CD4-positive, CD25-positive, alpha-beta regulatory T cell (primary cell): Measurements from ENCODE around the gene CD99. TPM values are rescaled to one million over a fixed set of nuclear protein-coding genes. Genes with fewer than 3 reads are reported as not detected.
"Not testable (repeated sequence)": the region's sequence is repeated elsewhere in the genome, so short reads cannot be mapped to it uniquely, and the experiment has no call there.

Experiments used
- ATAC-seq, 2 donors: fragments of 150-1000 bp; cut with Tn5 transposase; one replicate each; pipeline ENCODE4 v1.10.0; 2021; ENCODE audit warnings: low read depth in 2 of 2, moderate number of reproducible peaks in 2 of 2, moderate library complexity in 1 of 2
- DNase-seq, 3 donors: peaks; one replicate each; pipeline versions ENCODE4 v3.0.0 to v3.0.0-alpha.2; 2012 to 2022; ENCODE audit warnings: mixed read lengths in 1 of 3
- H3K27ac ChIP-seq: one replicate; pipeline ENCODE4 v1.7.0; 2013; ENCODE audit warnings: mild to moderate bottlenecking, low read length; ENCODE audit not compliant: insufficient read depth, poor library complexity, severe bottlenecking
- H3K27me3 ChIP-seq: one replicate; pipeline ENCODE4 v1.7.0; 2013; ENCODE audit warnings: low read length; ENCODE audit not compliant: control insufficient read depth, insufficient read depth
- H3K36me3 ChIP-seq: one replicate; pipeline ENCODE4 v1.7.0; 2013; ENCODE audit warnings: mild to moderate bottlenecking, low read length, moderate library complexity; ENCODE audit not compliant: control insufficient read depth, insufficient read depth
- H3K4me1 ChIP-seq: 2 replicates; pipeline ENCODE4 v1.7.0; 2013; ENCODE audit warnings: mild to moderate bottlenecking, low read length; ENCODE audit not compliant: insufficient read depth, control insufficient read depth, poor library complexity, severe bottlenecking
- H3K4me3 ChIP-seq: one replicate; pipeline ENCODE4 v1.7.0; 2013; ENCODE audit warnings: low read depth, mild to moderate bottlenecking, low read length, moderate library complexity
- H3K9me3 ChIP-seq, 2 experiments: 1 replicate in 1 of 2; 2 replicates in 1 of 2; pipeline ENCODE4 v1.7.0; 2013; ENCODE audit warnings: low read length in 2 of 2, mild to moderate bottlenecking in 1 of 2, moderate library complexity in 1 of 2; ENCODE audit not compliant: control insufficient read depth in 2 of 2
- H3K27ac Mint-ChIP-seq, 3 donors: one replicate each; pipeline ENCODE4 v1.8.0; 2020 to 2022; ENCODE audit warnings: mild to moderate bottlenecking in 3 of 3, mixed read lengths in 3 of 3, moderate library complexity in 2 of 3
- H3K27me3 Mint-ChIP-seq: one replicate; pipeline ENCODE4 v1.8.0; 2022; ENCODE audit warnings: mild to moderate bottlenecking, mixed read lengths
- H3K36me3 Mint-ChIP-seq: one replicate; pipeline ENCODE4 v1.8.0; 2020; ENCODE audit warnings: mixed read lengths
- H3K4me1 Mint-ChIP-seq, 4 donors: one replicate each; pipeline ENCODE4 v1.8.0; 2020 to 2022; ENCODE audit warnings: mixed read lengths in 4 of 4, mild to moderate bottlenecking in 1 of 4
- H3K4me3 Mint-ChIP-seq, 4 donors: one replicate each; pipeline ENCODE4 v1.8.0; 2020 to 2022; ENCODE audit warnings: mild to moderate bottlenecking in 4 of 4, mixed read lengths in 4 of 4, moderate library complexity in 3 of 4
- H3K9me3 Mint-ChIP-seq, 7 donors: one replicate each; pipeline ENCODE4 v1.8.0; 2020 to 2022; ENCODE audit warnings: mixed read lengths in 7 of 7, mild to moderate bottlenecking in 3 of 7, moderate library complexity in 2 of 7
- polyA plus RNA-seq, 4 donors: library from polyadenylated mRNA; unstranded; fragments of 300-500 nt; fragmentation: Illumina TruSeq; gene quantifications; one replicate each; pipeline ENCODE4 v1.2.3, GENCODE V29; 2021
- total RNA-seq: library from RNA; stranded (reverse); gene quantifications from one replicate; pipeline ENCODE4 v1.2.3, GENCODE V29; 2022

The CD99 gene
- total and polyA plus RNA-seq, 5 donors from 2014 or later, result 286 to 459 (median 320) TPM

DNA sequence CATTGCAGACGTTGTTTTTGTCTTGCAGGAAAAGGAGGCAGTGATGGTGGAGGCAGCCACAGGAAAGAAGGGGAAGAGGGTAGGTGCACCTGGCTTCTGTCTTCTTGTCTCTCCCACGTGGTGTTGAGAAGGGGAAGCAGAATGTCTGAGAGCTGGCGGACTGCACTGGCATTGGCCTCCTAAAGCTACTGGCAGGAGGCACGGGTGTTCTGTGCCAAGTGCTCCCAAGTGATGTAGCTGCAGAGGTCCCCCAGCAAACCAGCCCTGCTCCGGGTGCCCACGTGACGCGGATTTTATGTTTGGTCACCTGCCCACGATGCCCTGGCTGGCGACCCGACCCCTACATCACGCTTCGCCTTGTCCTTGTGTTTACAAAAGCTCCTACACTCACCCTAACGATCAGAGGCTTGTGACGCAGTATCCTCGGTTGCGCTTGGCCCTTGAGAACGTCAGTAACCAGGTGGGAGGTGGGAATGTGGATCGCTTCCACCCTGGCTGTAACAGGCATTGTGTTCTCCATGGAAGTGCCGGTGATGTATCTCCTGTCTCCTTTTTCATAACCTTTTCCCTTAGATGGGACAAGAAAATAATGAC lies 32.3 kb downstream of the CD99 start:
- Histone ChIP-seq H3K27ac (no peak overlapping the region), H3K4me1 (no peaks in the 10 kb centered on the region), H3K4me3 (no peak overlapping the region), H3K27me3 (no peaks in the 10 kb centered on the region), H3K9me3 (no peaks in the 10 kb centered on the region), H3K36me3 (peaks cover 84% of the 10 kb centered on the region)
- DNase-seq, result no peak
- Mint-ChIP-seq H3K4me1 (peaks cover 0 to 6% (median 0%) of the 10 kb centered on the region in 4 donors), H3K27me3 (no peaks in the 10 kb centered on the region), H3K36me3 (peaks cover 51% of the 10 kb centered on the region), H3K27ac (no peak overlapping the region), H3K4me3 (no peak overlapping the region), H3K9me3 (peaks cover 0 to 1% (median 0%) of the 10 kb centered on the region in 7 donors)
- no peak for ATAC-seq

DNA sequence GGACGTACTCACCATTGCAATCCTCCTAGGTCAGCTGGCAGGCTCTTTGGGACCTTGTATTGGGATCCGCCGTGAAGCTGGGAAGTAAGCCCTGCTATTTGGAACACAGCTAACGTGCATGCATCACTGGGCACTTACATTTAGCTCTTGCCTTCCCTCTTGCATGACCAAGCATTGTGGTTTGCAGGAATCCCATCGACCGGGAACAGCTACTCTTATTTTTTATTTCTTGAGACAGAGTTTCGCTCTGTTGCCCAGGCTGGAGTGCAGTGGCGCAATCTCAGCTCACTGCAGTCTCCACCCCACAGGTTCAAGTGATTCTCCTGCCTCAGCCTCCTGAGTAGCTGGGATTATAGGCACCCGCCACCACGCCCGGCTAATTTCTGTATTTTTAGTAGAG lies 36.2 kb downstream of the CD99 start:
- H3K4me1 ChIP-seq, H3K27ac ChIP-seq, H3K9me3 ChIP-seq, H3K27me3 Mint-ChIP-seq, H3K27ac Mint-ChIP-seq, ATAC-seq, H3K4me3 ChIP-seq, H3K4me3 Mint-ChIP-seq, DNase-seq, H3K27me3 ChIP-seq, H3K4me1 Mint-ChIP-seq, H3K9me3 Mint-ChIP-seq: not testable (repeated sequence)
- peaks cover 80% of the 10 kb centered on the region for H3K36me3 ChIP-seq
- H3K36me3 Mint-ChIP-seq, result peaks cover 41% of the 10 kb centered on the region

GRCh38 chrX:2732076-2732475 lies 41.0 kb downstream of the CD99 start:
- Histone ChIP-seq H3K9me3 (no peaks in the 10 kb centered on the region), H3K4me3 (no peak overlapping the region), H3K27me3 (no peaks in the 10 kb centered on the region), H3K4me1 (no peaks in the 10 kb centered on the region), H3K27ac (no peak overlapping the region), H3K36me3 (peaks cover 68% of the 10 kb centered on the region)
- Mint-ChIP-seq H3K27ac (no peak overlapping the region), H3K4me1 (peaks cover 0 to 5% (median under 1%) of the 10 kb centered on the region in 4 donors), H3K36me3 (peaks cover 48% of the 10 kb centered on the region), H3K9me3 (peaks cover 0 to 2% (median 0%) of the 10 kb centered on the region in 7 donors), H3K27me3 (no peaks in the 10 kb centered on the region), H3K4me3 (no peak overlapping the region)
- DNase-seq (no peak), ATAC-seq (no peak)

GRCh38 chrX:2732649-2733048 lies 41.6 kb downstream of the CD99 start:
- H3K4me3 Mint-ChIP-seq, result no peak overlapping the region
- Histone ChIP-seq H3K27me3 (no peaks in the 10 kb centered on the region), H3K27ac (no peak overlapping the region), H3K9me3 (no peaks in the 10 kb centered on the region), H3K4me3 (no peak overlapping the region), H3K4me1 (no peaks in the 10 kb centered on the region), H3K36me3 (peaks cover 64% of the 10 kb centered on the region)
- H3K27ac Mint-ChIP-seq, result peak overlapping the region in 1 of 3 donors; percentile 81
- no peak for ATAC-seq
- H3K36me3 Mint-ChIP-seq, result peaks cover 45% of the 10 kb centered on the region
- DNase-seq, result no peak
- H3K4me1 Mint-ChIP-seq, result peaks cover 0 to 5% (median under 1%) of the 10 kb centered on the region in 4 donors
- no peaks in the 10 kb centered on the region for H3K27me3 Mint-ChIP-seq
- H3K9me3 Mint-ChIP-seq, result peaks cover 0 to 2% (median 0%) of the 10 kb centered on the region in 7 donors

GRCh38 chrX:2733286-2733685 lies 42.2 kb downstream of the CD99 start:
- H3K27me3 ChIP-seq, result no peaks in the 10 kb centered on the region
- H3K27me3 Mint-ChIP-seq, result no peaks in the 10 kb centered on the region
- H3K4me3 Mint-ChIP-seq, result no peak overlapping the region
- no peaks in the 10 kb centered on the region for H3K9me3 ChIP-seq
- DNase-seq (no peak), ATAC-seq (no peak)
- H3K36me3 ChIP-seq, result peaks cover 64% of the 10 kb centered on the region
- H3K4me1 ChIP-seq, result no peaks in the 10 kb centered on the region
- H3K27ac Mint-ChIP-seq, result no peak overlapping the region
- H3K4me3 ChIP-seq, result no peak overlapping the region
- peaks cover 0 to 2% (median 0%) of the 10 kb centered on the region in 7 donors for H3K9me3 Mint-ChIP-seq
- H3K27ac ChIP-seq, result no peak overlapping the region
- H3K36me3 Mint-ChIP-seq, result peaks cover 44% of the 10 kb centered on the region
- peaks cover 0 to 5% (median under 1%) of the 10 kb centered on the region in 4 donors for H3K4me1 Mint-ChIP-seq

- H3K4me1 ChIP-seq, result no peaks in the 10 kb centered on the region
- H3K27ac ChIP-seq, result no peak overlapping the region
- no peaks in the 10 kb centered on the region for H3K9me3 ChIP-seq
- Mint-ChIP-seq H3K9me3 (peaks cover 0 to 2% (median 0%) of the 10 kb centered on the region in 7 donors), H3K36me3 (peaks cover 35% of the 10 kb centered on the region), H3K27me3 (no peaks in the 10 kb centered on the region), H3K27ac (peak overlapping the region in 1 of 3 donors; percentile 38), H3K4me1 (peaks cover 0 to 5% (median under 1%) of the 10 kb centered on the region in 4 donors), H3K4me3 (no peak overlapping the region)
- DNase-seq (no peak), ATAC-seq (no peak)
- H3K4me3 ChIP-seq, result no peak overlapping the region
- H3K36me3 ChIP-seq, result peaks cover 63% of the 10 kb centered on the region
- no peaks in the 10 kb centered on the region for H3K27me3 ChIP-seq
Observed at GRCh38 chrX:2735270-2735669, 44.2 kb downstream of the CD99 start.

DNA sequence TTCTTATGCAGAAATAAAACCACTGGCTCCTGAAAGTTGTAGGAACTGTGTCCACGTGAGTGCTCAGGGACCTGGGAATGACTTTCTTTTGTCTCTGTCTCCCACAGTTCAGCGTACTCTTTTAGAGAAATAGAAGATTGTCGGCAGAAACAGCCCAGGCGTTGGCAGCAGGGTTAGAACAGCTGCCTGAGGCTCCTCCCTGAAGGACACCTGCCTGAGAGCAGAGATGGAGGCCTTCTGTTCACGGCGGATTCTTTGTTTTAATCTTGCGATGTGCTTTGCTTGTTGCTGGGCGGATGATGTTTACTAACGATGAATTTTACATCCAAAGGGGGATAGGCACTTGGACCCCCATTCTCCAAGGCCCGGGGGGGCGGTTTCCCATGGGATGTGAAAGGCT lies 49.6 kb downstream of the CD99 start:
- no peak for DNase-seq

DNA sequence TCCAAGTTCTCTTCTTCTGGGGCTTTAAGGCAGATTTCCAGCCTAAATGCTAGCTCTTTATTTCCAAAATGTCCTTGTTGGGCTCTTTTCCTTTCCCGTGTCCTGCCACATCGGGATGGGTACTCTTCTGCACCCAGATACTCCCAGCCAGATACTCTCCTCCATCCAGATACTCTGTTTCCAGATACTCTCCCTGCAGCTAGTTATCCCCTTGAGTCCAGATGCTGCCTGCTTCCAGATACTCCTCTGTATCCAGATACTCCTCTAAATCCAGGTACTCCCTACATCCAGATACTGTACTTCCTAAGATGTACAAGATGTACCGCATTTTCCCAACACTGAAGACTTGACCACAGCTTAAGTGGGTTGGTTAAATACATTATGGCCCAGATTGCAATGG lies 50.3 kb downstream of the CD99 start:
- H3K27ac ChIP-seq, result no peak overlapping the region
- no peaks in the 10 kb centered on the region for H3K4me1 ChIP-seq
- H3K27ac Mint-ChIP-seq, result peak overlapping the region in 1 of 3 donors; percentile 69
- H3K36me3 Mint-ChIP-seq, result peaks cover 35% of the 10 kb centered on the region
- no peak overlapping the region for H3K4me3 Mint-ChIP-seq
- DNase-seq (no peak), ATAC-seq (no peak)
- peaks cover 0 to 3% (median 0%) of the 10 kb centered on the region in 7 donors for H3K9me3 Mint-ChIP-seq
- H3K27me3 ChIP-seq, result no peaks in the 10 kb centered on the region
- H3K4me3 ChIP-seq, result no peak overlapping the region
- no peaks in the 10 kb centered on the region for H3K9me3 ChIP-seq
- H3K36me3 ChIP-seq, result peaks cover 44% of the 10 kb centered on the region
- peaks cover 0 to 4% (median 1%) of the 10 kb centered on the region in 4 donors for H3K4me1 Mint-ChIP-seq
- H3K27me3 Mint-ChIP-seq, result no peaks in the 10 kb centered on the region

More for the DNA sequence above, 49.6 kb downstream of the CD99 start:
- Mint-ChIP-seq H3K4me1 (peaks cover 0 to 4% (median 1%) of the 10 kb centered on the region in 4 donors), H3K27ac (no peak overlapping the region), H3K27me3 (no peaks in the 10 kb centered on the region), H3K36me3 (peaks cover 39% of the 10 kb centered on the region), H3K4me3 (no peak overlapping the region), H3K9me3 (peaks cover 0 to 3% (median 0%) of the 10 kb centered on the region in 7 donors)
- Histone ChIP-seq H3K36me3 (peaks cover 44% of the 10 kb centered on the region), H3K4me1 (no peaks in the 10 kb centered on the region), H3K27me3 (no peaks in the 10 kb centered on the region), H3K27ac (no peak overlapping the region), H3K4me3 (no peak overlapping the region), H3K9me3 (no peaks in the 10 kb centered on the region)
- no peak for ATAC-seq
